Middle frontal gyrus (tissue), 1 donor: ENCODE data around the gene PHYH.
"Not testable (repeated sequence)": the region's sequence is repeated elsewhere in the genome, so short reads cannot be mapped to it uniquely, and the experiment has no call there.

Source experiments
- DNase-seq: peaks from one replicate; pipeline ENCODE4 v3.0.0-alpha.2; 2015; ENCODE audit warnings: low spot score; ENCODE audit errors: extremely low spot score

The PHYH gene

GRCh38 chr10:13321576-13321975 lies 21.7 kb upstream of the PHYH start:
- no peak for DNase-seq

- DNase-seq: no peak
Measured at GRCh38 chr10:13319166-13319565, 19.3 kb upstream of the PHYH start.

GRCh38 chr10:13317474-13317873 lies 17.6 kb upstream of the PHYH start:
- DNase-seq: no peak

- DNase-seq: no peak
Measured at GRCh38 chr10:13316635-13317311, 16.9 kb upstream of the PHYH start.

- DNase-seq: no peak
Measured at GRCh38 chr10:13315361-13315760, 15.5 kb upstream of the PHYH start.

- no peak for DNase-seq
Measured at GRCh38 chr10:13311177-13311575, 11.3 kb upstream of the PHYH start.

GRCh38 chr10:13310518-13311176 lies 10.8 kb upstream of the PHYH start:
- DNase-seq: no peak

GRCh38 chr10:13309792-13310191 lies 9.9 kb upstream of the PHYH start:
- DNase-seq: no peak

- DNase-seq: no peak
Measured at GRCh38 chr10:13308096-13308495, 8.2 kb upstream of the PHYH start.

GRCh38 chr10:13306103-13306502 lies 6.2 kb upstream of the PHYH start:
- DNase-seq: no peak

- DNase-seq: no peak
Measured at GRCh38 chr10:13302821-13303555, 3.1 kb upstream of the PHYH start.

- DNase-seq: no peak
Measured at GRCh38 chr10:13298748-13299436, 972 bp downstream of the PHYH start.

- no peak for DNase-seq
Measured at GRCh38 chr10:13296476-13296875, 3.4 kb downstream of the PHYH start.

- no peak for DNase-seq
Measured at GRCh38 chr10:13294784-13295183, 5.1 kb downstream of the PHYH start.

- no peak for DNase-seq
Measured at GRCh38 chr10:13291821-13292773, 7.8 kb downstream of the PHYH start.

GRCh38 chr10:13291061-13291460 lies 8.8 kb downstream of the PHYH start:
- no peak for DNase-seq

- DNase-seq: no peak
Measured at GRCh38 chr10:13284050-13284449, 15.8 kb downstream of the PHYH start.

- not testable (repeated sequence) for DNase-seq
Measured at GRCh38 chr10:13282348-13282747, 17.5 kb downstream of the PHYH start.

- DNase-seq: no peak
Measured at GRCh38 chr10:13276749-13277365, 23.0 kb downstream of the PHYH start.

GRCh38 chr10:13276146-13276545 lies 23.7 kb downstream of the PHYH start:
- not testable (repeated sequence) for DNase-seq
